ENCODE measurements around the gene ASB16. TPM values are rescaled to one million over a fixed set of nuclear protein-coding genes. Genes with fewer than 3 reads are reported as not detected.
A peak's percentile ranks its signal among the peaks of the same experiment; 100 is the strongest.

Gene ASB16
- total and polyA plus RNA-seq, 9 of the 15 experiments (the other 6 are each of a cell fraction or from before 2014, with no cell fraction given), result 0.03 to 0.07 TPM; not detected in 7

GRCh38 chr17:44159519-44160210 lies 10.8 kb upstream of the ASB16 start (continued):
- TF ChIP-seq ZNF224 (CRISPR knock-in tag; IDR thresholded peaks at IDR 0.05) (no peak), GTF2E2 (tag; IDR thresholded peaks at IDR 0.05) (no peak), NR3C1 (CRISPR knock-in tag; IDR thresholded peaks at IDR 0.05) (no peak), HMGN3 (IDR thresholded peaks at IDR 0.05; ENCODE audit: borderline replicate concordance, extremely low read depth, insufficient read length, low read depth, low read length) (no peak), PURB (CRISPR knock-in tag; IDR thresholded peaks at IDR 0.05; ENCODE audit: low read depth) (no peak), CBX1 (IDR thresholded peaks at IDR 0.05; ENCODE audit: low read depth) (no peak), TOE1 (IDR thresholded peaks at IDR 0.05; ENCODE audit: borderline replicate concordance) (peak; percentile 96), TOE1 (CRISPR knock-in tag; IDR thresholded peaks at IDR 0.05; ENCODE audit: borderline replicate concordance, low read depth) (no peak), GABPA (tag; conservative IDR thresholded peaks at IDR 0.05; ENCODE audit: low read depth) (no peak), C11orf30 (IDR thresholded peaks at IDR 0.05; ENCODE audit: low read depth) (peak; percentile 94), PTTG1 (tag; IDR thresholded peaks at IDR 0.05; ENCODE audit: low read depth) (no peak), SOX6 (IDR thresholded peaks at IDR 0.05) (peak; percentile 89), SRSF9 (IDR thresholded peaks at IDR 0.05; ENCODE audit: borderline replicate concordance, low read depth, low read length) (no peak), ZNF77 (CRISPR knock-in tag; IDR thresholded peaks at IDR 0.05) (no peak), KLF1 (tag; IDR thresholded peaks at IDR 0.05) (0 out of 2 replicates have a peak, but pooled peaks have one; percentile 55), NCOR1 (IDR thresholded peaks at IDR 0.05) (peak; percentile 50), GATAD2B (IDR thresholded peaks at IDR 0.05; ENCODE audit: borderline replicate concordance) (no peak), EP300 (IDR thresholded peaks at IDR 0.05; ENCODE audit: low read length) (peak; percentile 35; the same call in 1 of the 2 replicates), FOXM1 (IDR thresholded peaks at IDR 0.05; ENCODE audit: low read depth) (no peak), FOXM1 (CRISPR knock-in tag; IDR thresholded peaks at IDR 0.05; ENCODE audit: low read depth) (no peak), TCF3 (CRISPR knock-in tag; IDR thresholded peaks at IDR 0.05) (peak; percentile 82), ELF1 (tag; IDR thresholded peaks at IDR 0.05) (no peak), ZNF146 (CRISPR knock-in tag; IDR thresholded peaks at IDR 0.05; ENCODE audit: unreplicated experiment) (no peak), FOXA3 (CRISPR knock-in tag; conservative IDR thresholded peaks at IDR 0.05 in 1 of 2, IDR thresholded peaks at IDR 0.05 in 1 of 2) (no peak)
- TF ChIP-seq, protein P1, sequence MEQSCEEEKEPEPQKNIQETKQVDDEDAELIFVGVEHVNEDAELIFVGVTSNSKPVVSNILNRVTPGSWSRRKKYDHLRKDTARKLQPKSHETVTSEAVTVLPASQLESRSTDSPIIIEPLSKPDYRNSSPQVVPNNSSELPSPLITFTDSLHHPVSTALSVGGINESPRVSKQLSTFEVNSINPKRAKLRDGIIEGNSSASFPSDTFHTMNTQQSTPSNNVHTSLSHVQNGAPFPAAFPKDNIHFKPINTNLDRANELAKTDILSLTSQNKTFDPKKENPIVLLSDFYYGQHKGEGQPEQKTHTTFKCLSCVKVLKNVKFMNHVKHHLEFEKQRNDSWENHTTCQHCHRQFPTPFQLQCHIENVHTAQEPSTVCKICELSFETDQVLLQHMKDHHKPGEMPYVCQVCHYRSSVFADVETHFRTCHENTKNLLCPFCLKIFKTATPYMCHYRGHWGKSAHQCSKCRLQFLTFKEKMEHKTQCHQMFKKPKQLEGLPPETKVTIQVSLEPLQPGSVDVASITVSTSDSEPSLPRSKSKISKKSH (CRISPR knock-in tag; IDR thresholded peaks at IDR 0.05), result no peak
- TF ChIP-seq, protein P2, sequence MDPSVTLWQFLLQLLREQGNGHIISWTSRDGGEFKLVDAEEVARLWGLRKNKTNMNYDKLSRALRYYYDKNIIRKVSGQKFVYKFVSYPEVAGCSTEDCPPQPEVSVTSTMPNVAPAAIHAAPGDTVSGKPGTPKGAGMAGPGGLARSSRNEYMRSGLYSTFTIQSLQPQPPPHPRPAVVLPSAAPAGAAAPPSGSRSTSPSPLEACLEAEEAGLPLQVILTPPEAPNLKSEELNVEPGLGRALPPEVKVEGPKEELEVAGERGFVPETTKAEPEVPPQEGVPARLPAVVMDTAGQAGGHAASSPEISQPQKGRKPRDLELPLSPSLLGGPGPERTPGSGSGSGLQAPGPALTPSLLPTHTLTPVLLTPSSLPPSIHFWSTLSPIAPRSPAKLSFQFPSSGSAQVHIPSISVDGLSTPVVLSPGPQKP (CRISPR knock-in tag; IDR thresholded peaks at IDR 0.05), result no peak
- TF ChIP-seq, protein P3, sequence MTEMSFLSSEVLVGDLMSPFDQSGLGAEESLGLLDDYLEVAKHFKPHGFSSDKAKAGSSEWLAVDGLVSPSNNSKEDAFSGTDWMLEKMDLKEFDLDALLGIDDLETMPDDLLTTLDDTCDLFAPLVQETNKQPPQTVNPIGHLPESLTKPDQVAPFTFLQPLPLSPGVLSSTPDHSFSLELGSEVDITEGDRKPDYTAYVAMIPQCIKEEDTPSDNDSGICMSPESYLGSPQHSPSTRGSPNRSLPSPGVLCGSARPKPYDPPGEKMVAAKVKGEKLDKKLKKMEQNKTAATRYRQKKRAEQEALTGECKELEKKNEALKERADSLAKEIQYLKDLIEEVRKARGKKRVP (CRISPR knock-in tag; IDR thresholded peaks at IDR 0.05), result no peak; the same call in 1 of the 2 replicates
